Natural killer cell (primary cell): ENCODE results near the gene ARHGAP40. TPM values are rescaled to one million over a fixed set of nuclear protein-coding genes. Genes with fewer than 3 reads are reported as not detected.
A peak's percentile ranks its signal among the peaks of the same experiment; 100 is the strongest.

Experiments
- ATAC-seq, 3 donors: fragments of 150-1000 bp in 2 of 3; fragments of 200-7000 bp in 1 of 3; cut with Tn5 transposase; 1 replicate in 1 of 3; 2 replicates in 2 of 3; pipeline ENCODE4 v1.10.0; 2021; ENCODE audit warnings: mild to moderate bottlenecking in 2 of 3, moderate library complexity in 2 of 3
- DNase-seq, 2 donors: peaks; one replicate each; pipeline versions ENCODE4 v3.0.0 to v3.0.0-alpha.2; 2013 to 2021; ENCODE audit warnings: mixed read lengths in 1 of 2
- H3K27ac ChIP-seq: one replicate; pipeline ENCODE4 v1.5.1; 2013; ENCODE audit warnings: mild to moderate bottlenecking, low read length
- H3K27me3 ChIP-seq: one replicate; pipeline ENCODE4 v1.6.1; 2013; ENCODE audit warnings: low read length; ENCODE audit not compliant: control insufficient read depth, insufficient read depth
- H3K36me3 ChIP-seq: one replicate; pipeline ENCODE4 v1.6.1; 2013; ENCODE audit warnings: low read length; ENCODE audit not compliant: control insufficient read depth, insufficient read depth
- H3K4me1 ChIP-seq: one replicate; pipeline ENCODE4 v1.6.1; 2013; ENCODE audit warnings: low read length; ENCODE audit not compliant: control insufficient read depth, insufficient read depth
- H3K4me3 ChIP-seq: one replicate; pipeline ENCODE4 v1.5.1; 2013; ENCODE audit warnings: low read length
- H3K9me3 ChIP-seq: one replicate; pipeline ENCODE4 v1.6.1; 2013; ENCODE audit warnings: low read length; ENCODE audit not compliant: control insufficient read depth, insufficient read depth
- H3K27ac Mint-ChIP-seq, 2 donors: one replicate each; pipeline ENCODE4 v1.8.0; 2022; ENCODE audit warnings: mild to moderate bottlenecking in 2 of 2, mixed read lengths in 2 of 2, moderate library complexity in 1 of 2
- H3K27me3 Mint-ChIP-seq, 2 donors: one replicate each; pipeline ENCODE4 v1.8.0; 2022; ENCODE audit warnings: low read depth in 2 of 2, mixed read lengths in 2 of 2
- H3K36me3 Mint-ChIP-seq: one replicate; pipeline ENCODE4 v1.8.0; 2022; ENCODE audit warnings: mixed read lengths
- H3K4me1 Mint-ChIP-seq, 2 donors: one replicate each; pipeline ENCODE4 v1.8.0; 2022; ENCODE audit warnings: mixed read lengths in 2 of 2
- H3K4me3 Mint-ChIP-seq: one replicate; pipeline ENCODE4 v1.8.0; 2022; ENCODE audit warnings: mild to moderate bottlenecking, moderate library complexity, mixed read lengths
- H3K9me3 Mint-ChIP-seq, 2 donors: one replicate each; pipeline ENCODE4 v1.8.0; 2022; ENCODE audit warnings: mixed read lengths in 2 of 2
- WGBS: methylation state at CpG from one replicate; pipeline ENCODE4 v1.1.7; 2013; ENCODE audit warnings: missing lambda C conversion rate; ENCODE audit not compliant: insufficient coverage; 5-methylcytosine and 5-hydroxymethylcytosine counted together
- intact Hi-C: fragments of 100-400 bp; cut with micrococcal nuclease; formaldehyde crosslinking; loops from one replicate; pipeline ENCODE4 v1.14.2; 2022
- total RNA-seq, 4 donors: library from RNA; stranded (reverse); fragments of 120-200 nt in 1 of 4; gene quantifications; one replicate each; pipeline versions ENCODE4 v1.2.3 to v1.2.4, GENCODE V29; 2013 to 2022
- TF ChIP-seq, protein P1 (sequence below): fragments of 200-600 bp; IDR thresholded peaks from one replicate; pipeline ENCODE4 v1.8.0; 2022; ENCODE audit warnings: antibody characterized with exemption

The ARHGAP40 gene
- total RNA-seq, 3 donors from 2014 or later (not counting 1 experiment from before 2014, with no cell fraction given), result not detected

- Histone ChIP-seq H3K4me3 (no peak overlapping the region), H3K27me3 (no peaks in the 10 kb centered on the region), H3K27ac (no peak overlapping the region), H3K36me3 (no peaks in the 10 kb centered on the region), H3K4me1 (no peaks in the 10 kb centered on the region), H3K9me3 (no peaks in the 10 kb centered on the region)
- no peaks in the 10 kb centered on the region for H3K36me3 Mint-ChIP-seq
- H3K27ac Mint-ChIP-seq, result no peak overlapping the region
- TF ChIP-seq, protein P1, sequence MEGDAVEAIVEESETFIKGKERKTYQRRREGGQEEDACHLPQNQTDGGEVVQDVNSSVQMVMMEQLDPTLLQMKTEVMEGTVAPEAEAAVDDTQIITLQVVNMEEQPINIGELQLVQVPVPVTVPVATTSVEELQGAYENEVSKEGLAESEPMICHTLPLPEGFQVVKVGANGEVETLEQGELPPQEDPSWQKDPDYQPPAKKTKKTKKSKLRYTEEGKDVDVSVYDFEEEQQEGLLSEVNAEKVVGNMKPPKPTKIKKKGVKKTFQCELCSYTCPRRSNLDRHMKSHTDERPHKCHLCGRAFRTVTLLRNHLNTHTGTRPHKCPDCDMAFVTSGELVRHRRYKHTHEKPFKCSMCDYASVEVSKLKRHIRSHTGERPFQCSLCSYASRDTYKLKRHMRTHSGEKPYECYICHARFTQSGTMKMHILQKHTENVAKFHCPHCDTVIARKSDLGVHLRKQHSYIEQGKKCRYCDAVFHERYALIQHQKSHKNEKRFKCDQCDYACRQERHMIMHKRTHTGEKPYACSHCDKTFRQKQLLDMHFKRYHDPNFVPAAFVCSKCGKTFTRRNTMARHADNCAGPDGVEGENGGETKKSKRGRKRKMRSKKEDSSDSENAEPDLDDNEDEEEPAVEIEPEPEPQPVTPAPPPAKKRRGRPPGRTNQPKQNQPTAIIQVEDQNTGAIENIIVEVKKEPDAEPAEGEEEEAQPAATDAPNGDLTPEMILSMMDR, result no peak
- H3K9me3 Mint-ChIP-seq, result no peaks in the 10 kb centered on the region
- peaks cover 0 to 6% of the 10 kb centered on the region in 2 donors for H3K4me1 Mint-ChIP-seq
- DNase-seq (no peak), ATAC-seq (no peak)
- H3K27me3 Mint-ChIP-seq, result peaks cover 14 to 16% of the 10 kb centered on the region in 2 donors
- intact Hi-C loops, result loop anchor here (2.0 to 5.0 kb wide), 2 partner anchors 119 to 416 kb away; no protein-coding TSS in a partner anchor
- WGBS, result 79% methylated on average over 4 of the region's 5 CpGs
- H3K4me3 Mint-ChIP-seq, result no peak overlapping the region
Measured at GRCh38 chr20:38631155-38632022, 29.8 kb downstream of the ARHGAP40 start.

DNA sequence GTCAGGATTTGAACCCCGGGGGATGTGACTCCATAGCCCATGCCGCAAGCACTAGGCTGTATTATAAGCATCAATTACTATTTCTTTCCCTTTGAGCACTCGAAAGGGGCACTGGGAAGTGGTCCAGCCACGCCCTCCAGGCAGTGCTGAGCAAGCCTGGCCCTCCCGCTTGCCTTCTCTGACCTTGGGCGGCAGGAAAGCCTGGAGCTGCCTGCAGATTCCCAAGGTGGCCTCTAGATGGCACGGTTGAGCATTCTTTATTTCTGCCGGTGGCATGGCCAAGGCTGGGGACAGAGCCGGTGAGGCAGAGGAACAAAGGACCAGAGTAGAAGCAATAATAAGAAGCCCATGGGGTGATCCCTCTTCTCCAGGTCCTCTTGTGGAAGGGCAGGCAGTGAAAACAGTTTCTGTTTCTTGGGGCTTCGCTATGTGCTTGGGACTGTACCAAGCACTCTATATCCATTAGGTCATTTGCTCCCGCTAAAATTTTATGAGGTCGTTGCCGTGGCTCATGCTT, 32.0 kb downstream of the ARHGAP40 start:
- H3K27me3 Mint-ChIP-seq, result peaks cover 16 to 21% of the 10 kb centered on the region in 2 donors
- intact Hi-C loops, result loop anchor here (2.0 to 5.0 kb wide), 2 partner anchors 117 to 414 kb away; no protein-coding TSS in a partner anchor

DNA sequence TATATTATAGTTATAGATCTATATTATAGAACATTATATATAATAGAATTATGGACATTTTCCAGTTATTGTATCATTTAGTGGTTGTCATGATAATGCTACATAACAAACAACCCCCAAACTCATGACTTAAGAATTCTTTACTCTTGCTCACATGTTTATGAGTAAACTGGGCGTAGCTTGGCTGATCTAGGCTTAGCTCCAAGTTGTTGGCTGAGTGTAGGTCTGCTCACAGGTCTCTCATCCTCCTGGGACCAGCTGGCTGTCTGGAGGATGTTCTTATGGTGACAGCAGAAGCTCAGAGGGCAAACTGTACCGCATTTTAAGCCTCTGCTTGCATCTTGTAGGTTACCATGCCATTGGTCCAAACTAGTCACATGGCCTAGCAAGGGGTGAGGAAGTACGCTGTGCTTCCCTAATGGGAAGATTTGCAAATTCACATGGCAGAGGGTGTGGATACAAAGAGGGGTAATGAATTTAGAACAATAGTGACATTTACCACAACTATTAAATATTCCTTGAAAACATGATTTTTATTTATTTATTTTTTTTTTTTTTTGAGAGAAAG, 34.2 kb downstream of the ARHGAP40 start:
- Histone ChIP-seq H3K4me3 (no peak overlapping the region), H3K36me3 (no peaks in the 10 kb centered on the region), H3K4me1 (no peaks in the 10 kb centered on the region), H3K27ac (no peak overlapping the region), H3K27me3 (no peaks in the 10 kb centered on the region), H3K9me3 (no peaks in the 10 kb centered on the region)
- ATAC-seq, result no peak
- Mint-ChIP-seq H3K27me3 (peaks cover 13 to 33% of the 10 kb centered on the region in 2 donors), H3K4me1 (peaks cover 0 to 6% of the 10 kb centered on the region in 2 donors), H3K4me3 (no peak overlapping the region), H3K36me3 (no peaks in the 10 kb centered on the region), H3K9me3 (no peaks in the 10 kb centered on the region), H3K27ac (no peak overlapping the region)
- 54% methylated on average over 3 of the region's 3 CpGs for WGBS
- TF ChIP-seq, protein P1, result no peak
- intact Hi-C loops, result no loop called here
- DNase-seq, result no peak

More for the DNA sequence above, 32.0 kb downstream of the ARHGAP40 start:
- Histone ChIP-seq H3K4me1 (no peaks in the 10 kb centered on the region), H3K4me3 (no peak overlapping the region), H3K27ac (no peak overlapping the region), H3K9me3 (no peaks in the 10 kb centered on the region), H3K27me3 (no peaks in the 10 kb centered on the region), H3K36me3 (no peaks in the 10 kb centered on the region)
- Mint-ChIP-seq H3K4me1 (peaks cover 0 to 6% of the 10 kb centered on the region in 2 donors), H3K4me3 (no peak overlapping the region), H3K36me3 (no peaks in the 10 kb centered on the region), H3K9me3 (no peaks in the 10 kb centered on the region), H3K27ac (no peak overlapping the region)
- ATAC-seq (peak; percentile 82 to 99 (median 95)), DNase-seq (peak; percentile 40 to 76)
- whole genome bisulfite sequencing, result 24% methylated on average over 10 of the region's 13 CpGs
- TF ChIP-seq, protein P1, result peak; percentile 93
